HG03442 (cell line): ENCODE results near the gene PTPRA.
"Not testable (repeated sequence)": the region's sequence is repeated elsewhere in the genome, so short reads cannot be mapped to it uniquely, and the experiment has no call there.

Source experiments
- ATAC-seq: cut with Tn5 transposase; IDR thresholded peaks from one replicate; pipeline ENCODE4 v1.9.1; 2021; ENCODE audit warnings: mild to moderate bottlenecking, moderate library complexity; ENCODE audit not compliant: unreplicated experiment

The PTPRA gene, protein sequence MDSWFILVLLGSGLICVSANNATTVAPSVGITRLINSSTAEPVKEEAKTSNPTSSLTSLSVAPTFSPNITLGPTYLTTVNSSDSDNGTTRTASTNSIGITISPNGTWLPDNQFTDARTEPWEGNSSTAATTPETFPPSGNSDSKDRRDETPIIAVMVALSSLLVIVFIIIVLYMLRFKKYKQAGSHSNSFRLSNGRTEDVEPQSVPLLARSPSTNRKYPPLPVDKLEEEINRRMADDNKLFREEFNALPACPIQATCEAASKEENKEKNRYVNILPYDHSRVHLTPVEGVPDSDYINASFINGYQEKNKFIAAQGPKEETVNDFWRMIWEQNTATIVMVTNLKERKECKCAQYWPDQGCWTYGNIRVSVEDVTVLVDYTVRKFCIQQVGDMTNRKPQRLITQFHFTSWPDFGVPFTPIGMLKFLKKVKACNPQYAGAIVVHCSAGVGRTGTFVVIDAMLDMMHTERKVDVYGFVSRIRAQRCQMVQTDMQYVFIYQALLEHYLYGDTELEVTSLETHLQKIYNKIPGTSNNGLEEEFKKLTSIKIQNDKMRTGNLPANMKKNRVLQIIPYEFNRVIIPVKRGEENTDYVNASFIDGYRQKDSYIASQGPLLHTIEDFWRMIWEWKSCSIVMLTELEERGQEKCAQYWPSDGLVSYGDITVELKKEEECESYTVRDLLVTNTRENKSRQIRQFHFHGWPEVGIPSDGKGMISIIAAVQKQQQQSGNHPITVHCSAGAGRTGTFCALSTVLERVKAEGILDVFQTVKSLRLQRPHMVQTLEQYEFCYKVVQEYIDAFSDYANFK

DNA sequence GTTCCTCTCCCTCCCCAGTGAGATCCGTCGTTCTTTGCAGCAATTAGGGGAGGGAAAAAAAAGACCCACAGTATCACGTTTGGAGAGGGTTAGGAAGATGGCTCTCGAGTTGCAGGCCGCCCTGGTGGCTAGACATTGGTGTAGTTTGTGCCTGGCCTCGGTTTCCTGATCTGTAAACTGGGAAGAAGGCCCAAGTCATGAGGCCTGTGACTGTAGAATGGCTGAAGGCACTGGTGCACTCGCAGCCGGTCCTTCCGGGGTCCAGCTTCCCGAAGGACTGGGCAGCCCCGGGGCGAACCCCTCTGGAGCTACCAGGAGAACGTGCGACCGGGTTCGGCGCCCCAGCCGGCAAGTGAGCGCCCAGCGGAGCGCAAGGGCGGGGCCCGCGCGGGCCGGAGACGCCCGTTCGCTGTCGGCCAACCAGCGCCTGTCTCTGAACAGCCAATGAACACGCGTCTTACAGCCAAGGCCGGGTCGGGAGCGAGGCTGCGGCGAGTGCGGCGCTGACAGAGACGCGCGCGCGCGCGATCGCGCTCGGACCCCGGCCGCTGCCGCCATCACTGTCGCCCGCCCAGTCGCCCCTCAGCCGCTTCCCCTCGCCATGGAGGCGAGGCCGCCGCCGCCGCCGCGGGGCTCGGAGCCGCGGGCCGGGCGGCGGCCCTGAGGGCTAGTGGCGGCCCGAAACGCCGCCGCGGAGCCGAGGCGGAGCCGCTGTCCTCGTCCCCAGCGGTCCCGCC lies at the start of gene PTPRA:
Gene PTPRA (plus strand): TSS at position 472 of the 737 bp plus-strand sequence. CDS start 90,797 bp downstream, outside the sequence.
- peak; percentile 87 for ATAC-seq

DNA sequence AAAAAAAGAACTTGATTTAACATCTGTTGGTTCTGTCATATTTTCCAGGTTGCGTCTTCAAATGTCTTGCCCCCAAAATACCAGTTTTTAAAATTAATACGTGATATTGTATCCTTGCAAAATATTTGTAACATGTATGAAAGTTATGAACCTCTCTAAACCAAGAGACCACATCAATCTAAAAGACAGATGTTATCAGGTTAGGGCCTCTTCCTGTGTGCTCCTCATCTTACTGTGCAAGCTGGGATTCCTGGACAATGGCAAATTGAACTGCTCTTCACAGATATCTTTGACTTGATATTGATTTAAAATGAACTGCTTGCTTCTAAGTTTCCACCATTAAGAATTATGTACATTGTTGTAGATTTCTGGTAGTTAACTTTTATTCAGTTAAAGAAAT lies 47.5 kb upstream of the PTPRA start:
- no peak for ATAC-seq

DNA sequence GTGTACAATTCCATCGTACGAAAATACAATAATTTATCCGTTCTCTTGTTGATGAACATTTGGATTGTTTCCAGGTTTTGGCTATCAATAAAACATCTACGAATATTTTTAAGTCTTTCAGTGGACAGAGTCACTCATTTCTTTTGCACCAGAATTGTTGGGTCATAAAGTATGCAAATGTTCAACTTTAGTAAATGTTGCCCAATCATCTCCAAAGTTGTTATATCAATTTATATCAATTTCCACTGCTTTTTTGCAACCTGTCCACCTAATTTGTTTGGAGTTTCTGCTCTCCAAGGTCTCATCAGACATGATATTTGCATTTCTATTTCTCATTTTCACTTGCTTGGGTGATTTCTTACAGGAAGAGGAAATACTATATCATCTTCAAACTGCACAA lies 46.6 kb upstream of the PTPRA start:
- ATAC-seq = no peak

DNA sequence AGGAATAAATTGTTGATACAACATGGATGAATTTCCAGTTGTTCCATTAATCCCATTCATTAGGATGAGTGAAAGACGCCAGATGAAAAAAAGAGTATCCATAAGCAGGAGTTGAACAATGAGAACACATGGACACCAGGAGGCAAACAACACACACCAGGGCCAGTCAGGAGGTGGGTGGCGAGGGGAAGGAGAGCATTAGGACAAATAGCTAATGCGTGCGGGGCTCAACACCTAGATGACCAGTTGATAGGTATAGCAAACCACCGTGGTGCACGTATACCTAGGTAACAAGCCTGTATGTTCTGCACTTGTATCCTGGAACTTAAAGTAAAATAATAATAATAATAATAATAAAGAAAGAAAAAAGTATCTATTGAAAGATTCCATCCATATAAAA lies 43.9 kb upstream of the PTPRA start:
- no peak for ATAC-seq

DNA sequence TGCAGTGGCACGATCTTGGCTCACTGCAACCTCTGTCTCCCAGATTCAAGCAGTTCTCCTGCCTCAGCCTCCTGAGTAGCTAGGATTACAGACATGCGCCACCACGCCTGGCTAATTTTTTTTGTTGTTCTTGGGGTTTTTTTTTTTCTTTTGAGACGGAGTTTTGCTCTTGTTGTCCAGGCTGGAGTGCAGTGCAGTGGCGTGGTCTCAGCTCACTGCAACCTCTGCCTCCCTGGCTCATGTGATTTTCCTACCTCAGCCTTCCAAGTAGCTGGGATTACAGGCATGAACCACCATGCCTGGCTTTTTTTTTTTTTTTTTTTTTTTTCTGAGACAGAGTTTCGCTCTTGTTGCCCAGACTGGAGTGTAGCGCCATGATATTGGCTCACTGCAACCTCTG lies 42.1 kb upstream of the PTPRA start:
- not testable (repeated sequence) for ATAC-seq

DNA sequence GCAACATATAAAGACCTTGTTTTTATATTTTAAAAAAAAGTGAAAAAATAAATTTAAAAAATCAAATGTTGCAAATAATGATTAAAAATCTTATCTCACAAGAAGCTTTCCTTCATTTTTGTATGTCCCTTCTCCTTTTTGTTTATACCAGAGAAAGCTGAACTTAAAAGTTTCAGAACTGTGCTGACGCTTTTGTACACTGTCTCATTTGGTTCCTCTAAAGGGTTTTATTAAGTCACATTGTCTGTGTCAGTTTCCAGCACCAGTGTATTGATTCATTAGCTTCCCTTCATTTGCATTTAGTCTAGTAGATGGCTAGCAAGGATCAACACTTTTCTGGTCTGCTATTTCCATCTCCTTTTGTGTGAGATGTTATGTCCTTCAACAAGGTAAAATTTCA lies 39.5 kb upstream of the PTPRA start:
- no peak for ATAC-seq

DNA sequence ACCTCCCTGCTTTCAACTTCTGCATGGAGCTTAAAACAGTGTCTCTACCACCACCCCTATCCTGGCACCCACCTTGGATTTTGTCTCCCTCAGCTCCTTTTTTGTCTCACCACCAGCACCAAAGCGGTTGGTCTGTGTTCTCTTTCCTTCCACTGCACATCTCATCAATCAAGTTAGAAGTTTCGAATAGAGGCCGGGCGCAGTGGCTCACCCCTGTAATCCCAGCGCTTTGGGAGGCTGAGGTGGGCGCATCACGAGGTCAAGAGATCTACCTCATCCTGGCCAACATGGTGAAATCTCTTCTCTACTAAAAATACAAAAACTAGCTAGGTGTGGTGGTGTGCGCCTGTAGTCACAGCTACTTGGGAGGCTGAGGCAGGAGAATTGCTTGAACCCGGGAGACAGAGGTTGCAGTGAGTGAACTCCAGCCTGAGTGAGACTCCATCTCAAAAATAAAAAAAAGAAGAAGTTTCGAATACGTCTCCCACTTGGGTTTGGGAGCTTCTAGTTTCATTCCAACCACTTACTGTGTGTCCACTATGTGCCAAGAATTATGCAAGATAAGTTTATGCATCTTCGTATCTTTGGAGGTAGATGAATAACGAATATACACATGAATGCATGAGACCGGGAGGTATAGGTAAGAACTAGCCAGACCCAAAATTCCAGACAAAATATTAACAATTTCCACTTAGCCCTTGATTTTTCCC lies 38.7 kb upstream of the PTPRA start:
- ATAC-seq = no peak

DNA sequence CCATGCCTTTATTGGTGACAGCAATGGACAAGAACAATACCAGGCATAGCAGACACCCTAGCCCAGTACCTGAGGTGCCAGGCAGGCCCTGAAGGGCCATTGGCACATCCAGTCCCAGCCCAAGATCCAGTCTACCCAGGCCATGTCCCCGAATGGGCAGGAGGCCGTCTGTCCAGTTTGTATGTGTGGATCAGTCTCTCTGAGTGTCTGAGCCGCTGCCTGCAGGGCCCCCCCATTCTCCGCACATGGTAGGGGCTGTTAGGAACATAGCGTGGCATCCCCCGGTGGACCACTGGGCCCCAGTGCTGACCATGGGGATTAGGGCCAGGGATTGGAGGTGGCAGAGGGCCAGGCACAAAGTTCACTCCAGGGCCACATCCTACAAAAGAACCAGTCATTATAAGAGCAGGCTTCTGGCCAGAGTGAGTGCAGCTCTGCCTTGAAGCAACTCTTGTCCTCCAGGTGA lies 37.9 kb upstream of the PTPRA start:
- ATAC-seq = no peak

DNA sequence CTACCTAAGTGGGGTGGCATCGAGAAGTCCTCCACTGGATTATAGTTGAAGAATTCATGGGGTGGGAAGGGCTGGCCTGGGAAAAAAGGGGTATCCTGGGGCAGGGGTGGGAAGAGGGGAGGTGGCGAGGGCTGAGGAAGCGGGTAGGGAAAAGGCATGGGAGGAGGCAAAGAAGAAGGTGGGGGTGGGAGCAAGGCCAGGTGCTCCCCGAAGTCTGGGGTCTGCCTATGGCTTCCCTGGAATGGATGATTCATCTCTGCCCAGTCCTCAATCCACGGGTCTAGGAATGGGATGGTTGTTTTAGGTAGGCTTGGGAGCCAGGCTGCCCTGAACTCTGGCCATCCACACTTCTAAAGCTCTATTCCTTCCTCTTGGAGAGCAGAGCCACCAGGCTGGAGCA lies 37.2 kb upstream of the PTPRA start:
- no peak for ATAC-seq

DNA sequence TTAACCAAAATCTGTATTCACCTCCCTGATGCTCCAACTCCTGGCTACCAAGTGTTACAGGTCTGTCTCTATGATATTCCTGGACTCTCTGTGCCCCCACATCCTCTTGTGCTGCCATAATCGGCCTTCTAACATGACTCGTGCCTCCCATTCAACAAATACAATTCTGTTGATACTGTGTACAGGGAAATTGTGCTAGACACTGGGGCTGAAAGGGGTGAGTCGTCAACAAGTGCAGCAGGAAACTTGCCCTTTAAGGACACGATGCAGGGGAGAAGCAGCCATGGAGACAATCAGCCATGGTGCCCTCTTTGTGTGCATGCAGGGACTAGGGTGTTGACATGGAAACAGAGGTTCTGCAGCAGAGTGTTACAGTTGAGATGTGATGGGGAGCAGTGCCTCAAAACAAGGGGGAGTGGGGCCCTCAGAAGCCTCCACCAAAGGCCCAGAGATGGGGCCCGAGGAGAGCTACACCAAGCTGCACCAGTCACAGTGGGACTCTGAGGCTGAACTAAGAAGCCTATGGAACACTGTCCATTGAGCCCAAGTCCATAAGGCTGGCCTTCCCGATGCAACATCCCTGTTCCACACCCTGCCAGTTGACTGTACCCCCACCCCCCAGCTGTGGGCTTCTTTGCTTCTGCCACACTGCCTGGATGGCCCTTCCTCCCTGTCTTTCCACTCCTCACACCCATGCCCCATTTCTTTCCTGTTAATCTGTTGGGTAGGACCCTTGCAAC lies 35.9 kb upstream of the PTPRA start:
- ATAC-seq = no peak

DNA sequence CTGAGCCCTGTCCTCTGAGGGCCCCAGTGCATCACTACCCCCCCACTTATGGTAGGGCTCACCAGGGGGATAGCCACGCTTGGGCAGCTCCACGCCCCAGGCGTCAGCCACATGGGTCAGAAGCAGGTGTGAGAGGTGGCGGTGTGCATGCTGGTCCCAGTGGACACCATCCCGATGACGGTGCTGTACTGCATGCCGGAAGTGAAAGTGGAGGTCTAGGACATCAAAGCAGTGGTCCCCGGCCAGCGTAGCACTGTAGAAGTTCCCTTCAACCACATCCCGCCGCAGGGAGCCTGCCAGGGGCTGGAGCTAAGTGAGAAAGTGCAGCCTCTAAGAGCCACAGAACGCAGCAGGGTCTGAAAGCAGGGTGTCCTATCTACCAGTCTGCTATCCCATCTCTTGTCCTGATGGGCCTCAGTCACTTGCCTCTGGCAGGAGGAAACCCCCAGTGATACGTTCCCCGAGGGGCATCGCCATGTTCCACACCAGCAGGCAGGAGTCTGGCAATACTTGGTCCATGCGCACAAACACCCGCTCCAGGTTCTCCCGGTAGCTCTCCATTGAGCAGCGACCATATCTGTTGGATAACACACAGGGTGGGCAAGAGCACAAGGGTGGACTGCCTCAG lies 35.0 kb upstream of the PTPRA start:
- ATAC-seq = no peak

DNA sequence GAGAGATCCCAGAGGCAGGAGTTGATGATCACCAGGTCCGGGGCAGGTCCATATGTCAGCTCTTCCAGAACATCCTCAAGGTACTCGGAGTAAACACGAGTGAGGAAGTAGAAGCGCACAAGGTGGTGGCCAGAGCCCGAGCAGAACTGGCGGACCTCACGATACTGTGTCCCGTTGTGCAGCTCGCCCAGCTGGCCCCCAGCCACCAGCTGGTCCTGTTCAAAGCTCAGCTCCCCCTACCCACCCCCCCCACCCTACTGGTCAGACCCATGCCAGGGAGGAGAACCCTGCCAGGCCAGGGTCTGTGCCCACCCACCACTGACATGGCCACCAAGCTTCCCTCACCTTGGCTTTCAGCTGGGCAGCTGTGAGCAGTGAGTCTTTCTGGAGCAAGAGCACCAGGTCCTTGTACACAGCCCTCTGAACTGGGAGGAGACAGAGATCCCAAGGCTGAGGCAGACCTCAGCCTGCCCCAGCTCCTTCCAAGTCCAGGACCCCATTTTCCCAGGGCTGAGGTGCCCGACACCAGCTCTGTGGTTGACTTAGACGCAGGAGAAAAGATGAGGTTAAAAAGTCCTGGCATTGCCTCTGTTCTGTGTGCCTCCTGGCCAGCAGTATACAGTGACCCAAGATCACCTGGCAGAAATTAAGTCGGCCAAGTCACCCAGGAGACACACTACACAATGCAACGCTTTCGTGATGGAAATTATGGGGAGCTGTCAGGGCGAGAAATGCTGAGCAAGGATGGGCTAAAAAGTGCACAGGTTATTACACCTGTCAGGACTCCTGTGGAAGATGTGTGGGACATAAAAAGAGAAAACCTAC lies 34.2 kb upstream of the PTPRA start:
- no peak for ATAC-seq

DNA sequence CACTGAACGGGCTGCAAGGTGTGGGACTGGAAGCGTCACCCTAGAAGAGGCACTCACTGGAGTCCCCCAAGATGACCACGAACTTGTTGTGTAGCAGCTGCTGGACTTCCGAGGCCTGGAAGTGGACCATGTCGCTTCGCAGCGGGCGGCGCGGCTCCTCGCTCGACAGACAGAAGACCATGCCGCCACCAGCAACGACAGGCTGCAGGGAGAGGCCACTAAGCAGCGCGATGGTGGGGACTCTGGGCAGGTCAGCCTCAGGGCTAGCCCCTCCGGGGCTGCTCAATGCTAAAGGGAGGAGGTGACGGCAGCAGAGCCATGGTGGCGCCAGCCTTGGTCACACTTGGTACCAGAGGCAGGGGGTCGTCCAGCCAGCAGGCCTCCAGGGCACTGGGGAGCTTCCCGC lies 33.5 kb upstream of the PTPRA start:
- ATAC-seq = no peak

DNA sequence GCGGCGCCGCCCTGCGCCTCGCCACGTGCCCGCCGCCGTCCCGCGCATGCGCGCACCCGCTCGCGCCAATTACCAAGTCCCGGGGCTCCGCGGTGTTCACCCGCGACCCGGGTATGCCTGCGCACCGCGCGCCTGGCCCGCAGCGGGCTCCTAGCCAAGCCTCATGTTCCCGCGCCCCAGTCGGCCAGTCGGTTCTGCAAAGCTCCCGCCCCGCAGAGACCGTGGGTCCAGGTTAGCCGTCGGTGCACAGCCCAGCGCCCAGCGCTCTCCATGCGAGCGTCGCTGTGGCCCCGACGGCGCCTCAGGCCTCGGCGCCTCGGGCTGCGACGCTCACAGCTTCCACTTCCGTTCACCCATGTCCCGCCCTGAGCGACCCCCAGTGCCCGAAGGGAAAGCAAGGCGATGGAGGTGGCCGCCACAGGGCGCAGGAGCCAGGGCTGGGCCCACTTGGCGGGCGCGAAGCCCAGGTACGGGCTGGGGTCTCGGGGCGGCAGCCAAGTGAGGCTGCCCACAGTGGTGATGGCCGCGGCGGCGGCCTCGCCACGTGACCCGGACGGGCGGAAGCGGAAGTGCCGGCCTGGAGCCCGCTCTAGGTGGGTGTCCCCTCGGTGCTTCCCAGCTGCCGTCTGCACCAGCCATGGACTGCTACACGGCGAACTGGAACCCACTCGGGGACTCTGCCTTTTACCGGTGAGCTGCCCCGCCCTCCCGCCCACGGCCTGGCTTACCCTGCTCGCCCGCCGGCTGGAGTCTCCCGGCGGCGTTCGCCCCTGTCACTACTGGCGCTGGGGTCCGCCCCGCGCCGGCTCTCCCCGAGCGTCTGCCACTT lies 32.9 kb upstream of the PTPRA start, which contains the start of the genes PCED1A and VPS16:
Gene PCED1A (minus strand): TSS at position 518 of the 829 bp plus-strand sequence. CDS start 743 bp downstream, outside the sequence.
Gene VPS16 (plus strand): TSS at position 608 of the 829 bp plus-strand sequence. CDS start 30 bp downstream, at position 638.
- ATAC-seq = peak; percentile 95

DNA sequence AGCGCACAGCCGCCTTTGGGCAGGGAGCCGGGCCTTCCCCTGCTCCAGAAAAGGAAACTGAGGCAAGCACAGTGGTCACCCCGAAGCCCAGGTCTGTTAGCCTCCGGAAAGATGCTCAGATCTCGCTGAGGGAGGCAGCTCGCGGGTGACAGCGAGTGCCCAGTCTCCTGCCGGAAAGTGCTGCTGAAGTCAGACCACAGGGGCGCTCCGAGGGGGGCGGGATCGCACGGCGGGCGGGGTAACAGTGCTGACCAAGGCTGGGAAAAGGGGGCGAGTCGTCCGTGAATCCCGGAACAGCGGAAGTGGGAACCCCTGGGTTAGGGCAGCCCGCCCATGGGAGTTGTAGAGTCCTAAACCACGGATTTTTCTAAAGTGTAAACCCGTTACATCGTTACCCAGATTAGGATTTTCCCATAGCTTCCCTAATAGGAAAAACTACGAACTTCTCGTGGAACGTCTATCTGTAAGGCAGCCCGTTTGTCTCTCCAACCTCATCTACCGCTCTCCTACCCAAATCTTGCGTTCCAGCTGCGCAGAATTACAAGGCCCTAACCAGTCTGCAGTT lies 32.2 kb upstream of the PTPRA start:
- ATAC-seq = peak; percentile 34

DNA sequence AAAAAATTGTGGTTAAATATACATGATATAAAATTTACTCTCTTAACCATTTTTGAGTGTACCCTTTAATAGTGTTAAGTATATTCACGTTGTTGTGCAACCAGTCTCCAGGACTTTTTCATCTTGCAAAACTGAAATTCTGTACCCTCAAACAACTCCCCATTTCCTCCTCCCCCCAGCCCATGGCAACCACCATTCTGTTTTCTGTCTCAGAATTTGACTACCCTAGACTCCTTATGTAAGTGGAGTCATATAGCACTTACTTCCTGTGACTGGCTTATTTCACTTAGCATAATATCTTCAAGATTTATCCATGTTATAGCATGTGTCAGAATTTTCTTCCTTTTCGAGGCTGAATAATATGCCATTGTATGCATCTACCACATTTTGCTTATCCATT lies 27.7 kb upstream of the PTPRA start:
- ATAC-seq = no peak

DNA sequence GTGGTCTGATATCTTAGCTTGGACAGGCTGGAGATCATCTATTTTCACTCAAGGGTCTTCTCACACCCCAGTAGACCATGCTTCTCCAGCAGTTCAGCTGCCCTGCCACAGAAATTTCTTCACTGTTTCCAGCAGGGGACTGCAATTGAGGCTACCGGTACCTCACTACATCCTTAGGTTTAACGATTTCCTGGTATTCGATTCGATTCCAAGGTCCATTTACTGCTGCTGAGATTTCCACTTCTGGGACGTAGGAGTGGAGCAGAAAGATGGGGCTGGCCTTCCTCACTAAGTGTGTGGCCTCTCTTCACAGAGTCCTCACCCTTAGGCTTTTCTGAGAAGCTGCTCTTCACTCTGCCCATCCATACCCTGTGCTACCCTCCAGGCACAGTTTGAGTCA lies 26.6 kb upstream of the PTPRA start:
- ATAC-seq = no peak
